T-helper 22 cell (primary cell): Measurements from ENCODE around the gene MYPOP.
A peak's percentile ranks its signal among the peaks of the same experiment; 100 is the strongest.
"Not testable (repeated sequence)": the region's sequence is repeated elsewhere in the genome, so short reads cannot be mapped to it uniquely, and the experiment has no call there.

Experiments
- DNase-seq: peaks from one replicate; pipeline ENCODE4 v3.0.0-alpha.2; 2020; ENCODE audit warnings: low read depth

The MYPOP gene

GRCh38 chr19:45906221-45906620, 3.8 kb upstream of the MYPOP start:
- DNase-seq = no peak

GRCh38 chr19:45905011-45905410, 2.6 kb upstream of the MYPOP start:
- DNase-seq = no peak

- DNase-seq = peak; percentile 97
Observed at GRCh38 chr19:45902651-45903625, 525 bp upstream of the MYPOP start.

DNA sequence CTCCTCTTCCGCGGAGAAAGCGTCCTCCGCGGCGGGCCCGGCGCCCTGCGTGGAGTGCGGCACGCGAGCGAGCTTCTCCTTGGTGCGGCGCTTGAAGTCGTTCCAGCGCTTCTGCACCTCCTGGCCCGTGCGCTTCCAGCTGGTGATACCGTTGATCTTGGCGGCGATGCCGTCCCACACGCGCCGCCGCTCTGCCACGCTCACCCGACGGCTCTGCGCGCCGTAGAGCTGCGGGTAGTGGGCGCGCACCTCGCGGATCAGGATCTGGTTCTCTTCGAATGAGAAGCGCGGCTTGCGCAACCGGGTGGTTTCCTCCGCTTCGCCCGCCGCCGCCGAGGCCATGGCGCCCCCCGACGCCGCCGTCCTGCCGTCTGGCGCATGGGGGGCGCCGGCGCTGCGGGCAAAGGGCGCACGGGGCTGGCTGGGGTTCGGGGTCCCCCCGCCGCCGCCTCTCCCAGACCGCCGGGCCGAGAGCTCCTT, 941 bp downstream of the MYPOP start:
- DNase-seq = no peak

DNA sequence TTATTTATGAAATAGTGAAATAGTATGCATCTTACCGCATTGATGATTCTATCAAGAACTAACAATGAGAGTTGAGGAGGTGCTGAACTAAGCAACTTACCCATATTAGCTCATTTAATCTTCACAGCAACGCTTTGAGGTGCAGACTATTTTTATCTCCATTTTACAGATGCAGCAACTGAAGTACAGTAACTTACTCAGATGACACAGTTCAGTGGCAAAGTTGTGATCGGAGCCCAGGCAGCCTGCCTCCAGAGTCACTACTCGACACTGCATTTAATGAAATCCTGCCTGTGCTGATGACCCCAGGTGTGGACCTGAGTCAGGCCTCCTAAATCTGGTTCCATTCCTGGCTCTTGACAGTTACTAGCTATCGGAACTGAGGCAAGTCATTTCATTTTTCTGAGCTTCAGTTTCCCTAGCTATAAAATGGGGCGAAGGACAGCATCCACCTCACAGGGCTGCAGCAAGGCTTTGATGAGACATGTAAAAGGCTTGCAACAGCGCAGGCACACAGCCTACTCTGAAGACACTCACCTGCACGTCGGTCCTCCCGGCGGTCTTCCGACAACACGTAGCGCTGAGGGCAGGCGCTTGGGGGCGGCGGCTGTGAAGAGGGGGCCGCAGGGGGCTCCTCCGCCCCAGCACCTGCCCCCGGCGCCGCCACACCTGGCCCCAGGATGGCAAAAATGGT, 1.5 kb downstream of the MYPOP start:
- DNase-seq = no peak

GRCh38 chr19:45899919-45900589, 2.4 kb downstream of the MYPOP start:
- no peak for DNase-seq

DNA sequence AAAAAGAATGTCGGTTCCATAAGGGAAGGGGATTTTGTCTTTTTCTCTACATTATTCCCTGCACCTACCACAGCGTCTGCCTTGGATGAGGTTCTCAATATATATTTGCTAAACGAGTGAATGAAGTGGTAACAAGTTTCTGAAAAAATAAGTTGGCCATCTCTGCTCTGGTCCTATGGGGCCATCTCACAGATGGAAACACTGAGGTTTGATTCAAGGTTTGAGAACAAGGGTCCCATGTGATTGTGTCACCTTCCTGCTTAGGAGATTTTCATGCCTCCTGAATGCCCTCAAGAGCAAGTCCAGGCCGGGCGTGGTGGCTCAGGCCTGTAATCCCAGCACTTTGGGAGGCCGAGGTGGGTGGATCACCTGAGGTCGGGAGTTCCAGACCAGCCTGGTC, 3.2 kb downstream of the MYPOP start:
- DNase-seq = no peak

- DNase-seq = no peak
Observed at GRCh38 chr19:45897261-45897812, 5.1 kb downstream of the MYPOP start.

DNA sequence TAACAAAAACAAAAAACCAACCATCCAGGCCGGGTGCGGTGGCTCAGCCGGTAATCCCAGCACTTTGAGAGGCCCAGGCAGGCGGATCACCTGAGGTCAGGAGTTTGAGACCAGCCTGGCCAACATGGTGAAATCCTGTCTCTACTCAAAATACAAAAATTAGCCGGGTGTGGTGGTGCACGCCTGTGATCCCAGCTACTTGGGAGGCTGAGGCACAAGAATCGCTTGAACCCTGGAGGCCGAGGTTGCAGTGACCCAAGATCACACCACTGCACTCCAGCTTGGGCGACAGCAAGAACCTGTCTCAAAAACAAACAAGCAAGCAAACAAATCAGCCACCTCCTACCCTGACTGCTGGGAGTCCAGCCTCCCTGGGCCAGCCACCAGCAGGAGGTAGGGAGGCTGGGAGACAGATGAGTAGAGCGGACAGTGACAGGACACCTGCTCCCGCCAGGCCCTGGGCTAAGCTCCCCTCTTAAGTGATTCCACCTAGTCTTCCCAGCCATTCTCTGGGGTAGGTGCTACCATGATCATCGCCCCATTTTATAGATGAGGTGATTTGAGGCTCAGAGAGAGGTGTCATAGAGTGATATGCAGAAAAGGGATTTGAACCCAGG, 6.3 kb downstream of the MYPOP start:
- not testable (repeated sequence) for DNase-seq

- no peak for DNase-seq
Observed at GRCh38 chr19:45895519-45895972, 6.9 kb downstream of the MYPOP start.

DNA sequence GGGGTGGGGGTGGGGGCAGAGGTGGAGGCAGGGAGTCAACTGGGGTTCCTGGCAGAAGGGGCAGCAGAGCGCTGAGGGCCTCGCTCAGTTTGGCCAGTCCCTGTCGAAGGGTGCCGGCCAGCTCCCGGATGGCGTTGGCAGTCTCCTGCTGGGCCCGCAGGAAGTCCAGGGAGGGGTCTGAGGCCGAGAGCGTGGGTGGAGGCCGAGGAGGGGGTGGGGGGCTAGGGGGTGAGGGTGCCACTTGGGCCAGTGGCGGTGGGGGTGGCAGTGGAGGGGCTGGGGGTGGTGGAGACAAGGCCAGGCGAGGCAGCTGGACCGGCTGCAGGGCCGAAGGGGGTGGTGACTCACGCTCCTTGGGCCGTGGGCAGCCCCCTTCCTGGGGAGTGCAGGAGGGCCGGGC, 11.5 kb downstream of the MYPOP start:
- DNase-seq = no peak

- DNase-seq = no peak
Observed at GRCh38 chr19:45889210-45889885, 13.1 kb downstream of the MYPOP start.

GRCh38 chr19:45887200-45887710, 15.2 kb downstream of the MYPOP start:
- DNase-seq = no peak

- DNase-seq = peak; percentile 80
Observed at GRCh38 chr19:45886427-45887199, 15.8 kb downstream of the MYPOP start.

GRCh38 chr19:45885556-45886426, 16.6 kb downstream of the MYPOP start, which contains the start of gene IRF2BP1:
TSS of gene IRF2BP1 (minus strand) at chr19:45886141. CDS start at chr19:45885774, 367 bp downstream.
- DNase-seq = peak; percentile 81

GRCh38 chr19:45884682-45885555, 17.5 kb downstream of the MYPOP start:
- DNase-seq = no peak

DNA sequence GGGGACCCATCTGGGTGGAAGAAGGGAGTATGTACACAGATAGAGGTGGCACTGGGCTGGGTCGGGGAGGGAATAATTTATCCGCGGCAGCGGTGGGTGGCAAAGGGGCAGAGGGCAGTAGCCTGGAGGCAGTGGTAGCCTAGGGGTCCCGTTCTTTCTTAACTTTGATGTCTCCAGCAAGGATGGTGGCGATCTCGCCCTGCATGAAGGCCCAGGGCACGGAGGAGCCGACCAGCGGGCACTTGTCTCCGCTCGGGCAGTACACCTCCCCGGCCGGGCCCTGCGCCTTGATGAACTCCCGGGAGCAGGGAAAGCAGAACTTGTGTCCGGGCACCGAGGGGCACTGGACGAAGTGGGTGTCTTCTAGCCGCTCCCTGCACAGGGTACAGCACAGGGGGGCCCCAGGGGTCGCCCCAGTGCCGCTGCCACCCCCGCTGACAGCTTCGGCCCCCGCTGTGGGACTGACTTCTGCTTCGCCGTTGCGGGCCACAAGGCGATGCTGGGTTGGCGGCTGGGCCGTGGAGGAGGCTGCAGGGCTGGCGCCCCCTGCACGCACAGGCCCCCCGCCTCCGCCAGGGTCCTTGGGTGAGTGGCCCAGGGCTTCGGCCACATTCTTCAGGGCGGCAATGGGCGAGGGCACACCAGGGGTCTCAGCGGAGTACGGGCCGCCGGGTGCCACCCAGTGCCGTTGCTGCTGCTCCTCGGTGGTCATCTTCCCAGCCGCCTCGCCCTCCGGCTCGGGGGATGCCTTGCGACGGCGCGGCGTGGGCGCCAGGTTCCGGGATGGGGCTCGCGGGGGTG, 18.3 kb downstream of the MYPOP start:
- no peak for DNase-seq
